ENCODE measurements around the gene ETHE1. TPM values are rescaled to one million over a fixed set of nuclear protein-coding genes. Genes with fewer than 3 reads are reported as not detected.

Gene ETHE1
- total RNA-seq, 1 donor from 2014 or later: 144 TPM

DNA sequence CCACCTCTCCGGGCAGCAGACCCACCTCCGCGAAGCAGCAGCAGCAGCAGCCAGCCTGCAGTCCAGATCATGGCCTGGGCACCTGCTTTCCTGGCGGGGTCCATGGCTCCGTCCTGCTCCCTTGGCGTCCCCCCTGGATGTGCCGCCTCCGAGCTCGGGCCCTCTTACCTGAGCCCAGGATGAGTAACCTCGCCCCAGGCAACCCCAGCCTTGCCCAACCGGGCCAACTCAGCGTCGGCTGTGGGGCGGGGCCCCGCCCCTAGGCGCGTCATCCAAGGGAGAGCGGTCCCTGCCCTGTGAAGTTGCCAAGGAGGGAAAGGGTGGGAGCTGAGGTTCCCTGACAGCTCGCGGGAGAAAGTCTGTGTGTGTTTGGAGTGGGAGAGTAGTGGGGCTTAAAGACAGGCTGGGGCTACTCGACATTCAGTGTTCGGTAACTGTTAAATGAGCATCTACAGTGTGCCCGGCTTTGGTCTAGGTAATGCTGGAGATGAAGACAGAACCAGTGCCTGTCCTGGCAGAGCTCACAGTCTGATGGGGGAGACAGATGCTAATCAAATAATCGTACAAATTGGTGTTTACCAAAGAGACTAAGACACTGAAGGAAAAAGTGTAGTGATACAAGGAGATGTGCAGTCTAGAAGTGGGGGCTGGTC is 61.4 kb downstream of the ETHE1 start, which contains the start of gene LYPD3:
Gene LYPD3 (minus strand): TSS at position 141 of the 653 bp plus-strand sequence. CDS start 37 bp downstream, at position 104.
- DNase-seq (ENCODE audit: low read depth): peak; percentile 55

DNA sequence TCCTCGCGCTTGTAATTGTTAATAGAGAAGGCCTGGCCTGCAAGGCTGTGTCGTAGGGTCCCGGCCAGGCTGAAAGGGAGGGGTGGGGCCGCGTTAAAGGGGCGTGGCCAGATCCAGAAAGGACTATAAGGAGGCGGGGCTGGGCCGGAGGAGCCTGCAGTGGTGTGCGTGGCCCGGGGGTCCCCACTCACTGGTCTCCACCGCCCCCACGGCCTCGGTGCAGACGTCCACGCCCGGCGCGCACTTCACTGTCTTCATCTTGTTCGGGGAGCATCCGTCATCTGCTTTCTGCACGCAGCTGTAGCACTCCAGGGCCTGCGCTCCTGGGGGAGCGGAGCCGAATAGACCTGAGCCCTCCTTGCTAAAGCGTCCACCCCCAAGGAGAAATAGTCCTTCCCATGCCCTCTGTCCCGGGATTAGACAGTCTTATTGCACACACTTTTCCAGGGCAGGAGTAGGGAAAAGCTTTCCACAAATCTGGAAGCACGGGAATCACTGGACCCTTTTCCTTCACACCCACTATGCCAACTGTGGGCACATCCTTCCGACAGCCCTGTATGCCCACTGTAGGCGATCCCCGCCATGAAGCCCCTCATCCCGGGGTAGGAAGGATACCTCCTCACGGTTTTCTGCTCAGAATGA is 62.7 kb downstream of the ETHE1 start:
- DNase-seq (ENCODE audit: low read depth): no peak

DNA sequence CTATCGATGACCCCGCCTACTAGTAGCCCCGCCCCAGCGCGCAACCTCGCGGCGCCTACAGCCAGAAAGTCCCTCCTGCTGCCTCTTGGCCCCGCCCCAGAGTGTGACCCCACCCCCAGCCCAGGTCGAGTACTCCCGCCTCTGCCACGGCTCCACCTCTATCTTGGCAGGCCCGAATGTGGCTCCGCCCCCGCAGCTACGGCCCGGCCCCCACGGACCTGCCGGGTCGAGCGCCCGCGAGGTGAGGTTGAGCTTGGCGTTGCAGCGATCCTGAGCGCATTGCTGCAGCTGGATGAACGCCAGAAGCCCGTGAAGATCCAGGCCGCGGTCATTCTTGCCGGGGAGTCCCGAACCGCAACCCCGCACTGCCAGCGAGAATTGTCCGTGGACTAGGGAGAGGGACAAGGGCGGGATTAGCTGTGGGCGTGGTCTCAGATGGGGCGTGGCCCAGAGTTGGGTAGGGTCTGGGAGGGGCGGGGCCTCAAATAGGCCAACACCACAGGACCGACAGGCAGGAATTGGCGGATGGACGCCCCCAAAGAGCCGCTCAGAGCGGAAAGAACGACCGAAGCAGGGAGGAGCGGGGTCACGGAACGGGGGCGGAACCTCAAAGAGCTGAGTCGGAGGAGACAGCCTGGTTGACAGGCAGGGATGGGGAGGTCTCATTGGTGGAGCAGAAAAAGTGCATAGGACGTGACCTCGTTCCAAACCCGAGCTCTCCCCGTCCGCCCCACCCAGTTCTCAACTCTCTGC is 63.4 kb downstream of the ETHE1 start:
- DNase-seq (ENCODE audit: low read depth): peak; percentile 77

DNA sequence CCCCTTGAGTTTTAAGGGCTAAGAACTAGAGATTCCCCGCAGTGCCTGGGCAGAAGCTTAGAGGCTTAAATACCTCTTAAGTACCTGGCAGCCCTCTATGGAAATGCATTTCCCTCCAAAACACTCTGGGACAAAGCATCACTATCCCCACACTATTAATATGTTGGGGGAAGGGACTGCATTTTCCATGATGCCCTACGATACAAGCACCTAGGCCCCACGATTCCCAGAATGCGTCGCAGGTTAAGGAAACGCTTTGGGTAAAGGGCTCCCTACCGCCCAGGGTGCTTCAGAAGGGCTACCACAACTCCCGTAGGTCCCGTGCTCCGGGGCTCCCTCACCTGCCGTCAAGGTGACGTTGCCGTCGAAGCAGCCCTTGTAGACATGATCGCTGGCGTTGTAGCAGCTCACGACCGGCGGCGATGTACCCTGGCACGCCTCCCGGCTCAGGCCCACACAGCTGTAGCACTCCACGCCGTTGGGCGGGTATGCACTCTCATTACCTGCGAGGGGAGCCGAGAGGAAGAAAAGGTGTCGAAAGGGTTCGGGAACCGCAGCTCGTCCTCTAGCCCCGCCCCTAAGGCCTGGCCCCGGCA is 64.1 kb downstream of the ETHE1 start:
- no peak for DNase-seq (ENCODE audit: low read depth)

- DNase-seq (ENCODE audit: low read depth): no peak
These were observed 64.6 kb downstream of the ETHE1 start for GRCh38 chr19:43462383-43462782.

DNA sequence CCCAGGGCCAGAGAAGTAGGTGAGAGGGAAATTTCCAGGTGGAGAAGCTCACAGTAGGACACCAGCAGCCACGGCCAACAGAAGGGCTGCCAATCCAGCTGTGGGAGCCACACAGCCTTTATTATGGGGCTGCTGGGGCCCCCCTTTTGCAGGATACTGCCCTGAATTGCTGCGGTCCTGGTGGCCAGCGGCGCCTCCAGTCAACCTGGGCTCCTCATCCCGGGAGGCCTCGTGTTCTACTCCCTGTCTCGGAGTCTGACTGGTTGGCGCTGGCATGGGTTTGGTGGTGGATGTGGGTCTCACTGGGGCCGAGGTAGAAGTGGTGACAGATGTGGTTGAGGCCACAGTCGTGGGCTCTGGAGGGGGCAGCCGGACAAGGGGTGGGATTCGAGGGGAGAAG is 65.7 kb downstream of the ETHE1 start:
- no peak for DNase-seq (ENCODE audit: low read depth)

DNA sequence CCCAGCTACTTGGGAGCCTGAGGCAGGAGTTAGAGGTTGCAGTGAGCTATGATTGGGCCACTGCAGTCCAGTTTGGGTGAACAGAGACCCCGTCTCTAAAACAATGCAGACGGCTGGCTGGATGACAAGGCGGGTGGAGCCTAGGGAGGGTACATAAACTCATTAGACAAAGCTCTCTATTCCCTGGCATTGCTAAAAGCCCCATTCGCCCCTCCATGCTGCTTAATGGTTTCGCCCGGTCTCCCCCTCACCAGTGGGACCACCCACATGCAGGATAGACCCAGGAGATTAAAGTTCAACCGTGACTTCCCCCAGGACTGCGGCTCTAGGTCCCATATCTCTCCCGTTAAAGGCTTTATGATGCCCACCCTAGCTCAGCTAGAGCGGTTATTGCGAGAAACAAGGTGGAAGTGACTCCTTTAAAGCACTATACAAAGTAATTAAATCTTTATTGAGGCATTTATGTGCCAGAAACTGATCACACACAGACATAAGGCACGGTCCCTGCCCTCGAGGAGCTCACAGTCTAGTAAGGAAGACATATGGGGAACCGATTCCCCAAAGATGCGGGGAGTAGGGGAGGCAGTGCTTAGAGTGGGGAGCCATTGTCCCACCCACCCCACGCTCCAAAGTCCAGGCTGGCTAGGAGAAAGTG is 66.5 kb downstream of the ETHE1 start:
- DNase-seq (ENCODE audit: low read depth): no peak

GRCh38 chr19:43457809-43458208 is 69.2 kb downstream of the ETHE1 start:
- DNase-seq (ENCODE audit: low read depth): no peak

Other genes starting within 250 kb of the ETHE1 start
- 1.7 and 2.5 TPM in 2 replicates for gene CD177, start 173.5 kb downstream of the ETHE1 start, total RNA-seq
- not detected in 2 replicates for gene TEX101, start 112.3 kb downstream of the ETHE1 start, total RNA-seq
- gene LYPD3, start 61.6 kb downstream of the ETHE1 start, total RNA-seq: 0.20 TPM in 1 of 2 replicates, not detected in the other
- gene PHLDB3, start 22.5 kb downstream of the ETHE1 start, total RNA-seq: 9.6 and 12.3 TPM in 2 replicates
- gene ZNF575, start 6.0 kb upstream of the ETHE1 start, total RNA-seq: 0.25 TPM in 1 of 2 replicates, not detected in the other
- gene XRCC1, start 48.3 kb upstream of the ETHE1 start, total RNA-seq: 15.6 and 16.7 TPM in 2 replicates
- gene PINLYP, start 48.6 kb upstream of the ETHE1 start, total RNA-seq: 0.52 and 2.2 TPM in 2 replicates
- 41.7 and 64.6 TPM in 2 replicates for gene IRGQ, start 68.9 kb upstream of the ETHE1 start, total RNA-seq
- 10.1 and 12.3 TPM in 2 replicates for gene ZNF576, start 69.4 kb upstream of the ETHE1 start, total RNA-seq
- gene SRRM5, start 84.9 kb upstream of the ETHE1 start, total RNA-seq: 0.05 TPM in 1 of 2 replicates, not detected in the other
- gene ZNF428, start 92.4 kb upstream of the ETHE1 start, total RNA-seq: 30.1 and 34.6 TPM in 2 replicates
- gene CADM4, start 112.6 kb upstream of the ETHE1 start, total RNA-seq: 6.6 and 36.4 TPM in 2 replicates
- 21.0 and 180 TPM in 2 replicates for gene PLAUR, start 143.0 kb upstream of the ETHE1 start, total RNA-seq
- gene IRGC, start 188.9 kb upstream of the ETHE1 start, total RNA-seq: not detected in 2 replicates
- 3.8 and 9.9 TPM in 2 replicates for gene SMG9, start 227.8 kb upstream of the ETHE1 start, total RNA-seq